ENCODE measurements around the gene KEAP1. TPM values are rescaled to one million over a fixed set of nuclear protein-coding genes. Genes with fewer than 3 reads are reported as not detected.

Gene KEAP1
- polyA plus RNA-seq, 1 donor from 2014 or later, result 39.0 TPM

GRCh38 chr19:10517361-10517759 lies 14.2 kb upstream of the KEAP1 start, which contains the start of gene S1PR5:
S1PR5 (minus strand) TSS chr19:10517447; CDS start chr19:10515011, 2,436 bp downstream.
- Histone ChIP-seq H3K9me2 (ENCODE audit: insufficient read depth, low read length) (no peaks in the 10 kb centered on the region), H3K27ac (ENCODE audit: low read length) (no peak within 1 kb of the TSS), H3K4me2 (ENCODE audit: low read length) (no peak within 1 kb of the TSS), H3K9ac (ENCODE audit: low read length) (no peak within 1 kb of the TSS), H2AFZ (ENCODE audit: low read depth, low read length) (no peak within 1 kb of the TSS), H3K9me3 (ENCODE audit: low read length) (no peaks in the 10 kb centered on the region), H3F3A (ENCODE audit: insufficient read depth, low read length, poor library complexity, severe bottlenecking) (no peaks in the 10 kb centered on the region), H3K36me3 (ENCODE audit: insufficient read depth, low read length) (no peaks in the 10 kb centered on the region), H4K20me1 (ENCODE audit: insufficient read depth) (no peaks in the 10 kb centered on the region), H3K4me3 (ENCODE audit: low read length) (no peak within 1 kb of the TSS), H3K79me2 (replicated peaks; ENCODE audit: insufficient read depth, low read length) (no peaks in the 10 kb centered on the region), H3K27me3 (ENCODE audit: insufficient read depth, low read depth, low read length) (peaks cover 79% of the 10 kb centered on the region)
- TF ChIP-seq, protein P1, sequence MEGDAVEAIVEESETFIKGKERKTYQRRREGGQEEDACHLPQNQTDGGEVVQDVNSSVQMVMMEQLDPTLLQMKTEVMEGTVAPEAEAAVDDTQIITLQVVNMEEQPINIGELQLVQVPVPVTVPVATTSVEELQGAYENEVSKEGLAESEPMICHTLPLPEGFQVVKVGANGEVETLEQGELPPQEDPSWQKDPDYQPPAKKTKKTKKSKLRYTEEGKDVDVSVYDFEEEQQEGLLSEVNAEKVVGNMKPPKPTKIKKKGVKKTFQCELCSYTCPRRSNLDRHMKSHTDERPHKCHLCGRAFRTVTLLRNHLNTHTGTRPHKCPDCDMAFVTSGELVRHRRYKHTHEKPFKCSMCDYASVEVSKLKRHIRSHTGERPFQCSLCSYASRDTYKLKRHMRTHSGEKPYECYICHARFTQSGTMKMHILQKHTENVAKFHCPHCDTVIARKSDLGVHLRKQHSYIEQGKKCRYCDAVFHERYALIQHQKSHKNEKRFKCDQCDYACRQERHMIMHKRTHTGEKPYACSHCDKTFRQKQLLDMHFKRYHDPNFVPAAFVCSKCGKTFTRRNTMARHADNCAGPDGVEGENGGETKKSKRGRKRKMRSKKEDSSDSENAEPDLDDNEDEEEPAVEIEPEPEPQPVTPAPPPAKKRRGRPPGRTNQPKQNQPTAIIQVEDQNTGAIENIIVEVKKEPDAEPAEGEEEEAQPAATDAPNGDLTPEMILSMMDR (IDR thresholded peaks at IDR 0.05; ENCODE audit: poor library complexity, severe bottlenecking), result no peak
- no peak for TF ChIP-seq EP300 (conservative IDR thresholded peaks at IDR 0.05; ENCODE audit: poor library complexity, severe bottlenecking)
- no peak for TF ChIP-seq EZH2 (IDR thresholded peaks at IDR 0.05; ENCODE audit: borderline replicate concordance, insufficient read depth, low read length, poor library complexity, severe bottlenecking)
- no peak for TF ChIP-seq MXI1 (conservative IDR thresholded peaks at IDR 0.05; ENCODE audit: poor library complexity, severe bottlenecking)
- TF ChIP-seq POLR2AphosphoS5 (IDR thresholded peaks at IDR 0.05), result no peak
- TF ChIP-seq RAD21 (conservative IDR thresholded peaks at IDR 0.05), result no peak
- no peak for TF ChIP-seq TAF1 (IDR thresholded peaks at IDR 0.05; ENCODE audit: low read depth)
- no peak for TF ChIP-seq SMC3 (conservative IDR thresholded peaks at IDR 0.05; ENCODE audit: poor library complexity)
- TF ChIP-seq, protein P2, sequence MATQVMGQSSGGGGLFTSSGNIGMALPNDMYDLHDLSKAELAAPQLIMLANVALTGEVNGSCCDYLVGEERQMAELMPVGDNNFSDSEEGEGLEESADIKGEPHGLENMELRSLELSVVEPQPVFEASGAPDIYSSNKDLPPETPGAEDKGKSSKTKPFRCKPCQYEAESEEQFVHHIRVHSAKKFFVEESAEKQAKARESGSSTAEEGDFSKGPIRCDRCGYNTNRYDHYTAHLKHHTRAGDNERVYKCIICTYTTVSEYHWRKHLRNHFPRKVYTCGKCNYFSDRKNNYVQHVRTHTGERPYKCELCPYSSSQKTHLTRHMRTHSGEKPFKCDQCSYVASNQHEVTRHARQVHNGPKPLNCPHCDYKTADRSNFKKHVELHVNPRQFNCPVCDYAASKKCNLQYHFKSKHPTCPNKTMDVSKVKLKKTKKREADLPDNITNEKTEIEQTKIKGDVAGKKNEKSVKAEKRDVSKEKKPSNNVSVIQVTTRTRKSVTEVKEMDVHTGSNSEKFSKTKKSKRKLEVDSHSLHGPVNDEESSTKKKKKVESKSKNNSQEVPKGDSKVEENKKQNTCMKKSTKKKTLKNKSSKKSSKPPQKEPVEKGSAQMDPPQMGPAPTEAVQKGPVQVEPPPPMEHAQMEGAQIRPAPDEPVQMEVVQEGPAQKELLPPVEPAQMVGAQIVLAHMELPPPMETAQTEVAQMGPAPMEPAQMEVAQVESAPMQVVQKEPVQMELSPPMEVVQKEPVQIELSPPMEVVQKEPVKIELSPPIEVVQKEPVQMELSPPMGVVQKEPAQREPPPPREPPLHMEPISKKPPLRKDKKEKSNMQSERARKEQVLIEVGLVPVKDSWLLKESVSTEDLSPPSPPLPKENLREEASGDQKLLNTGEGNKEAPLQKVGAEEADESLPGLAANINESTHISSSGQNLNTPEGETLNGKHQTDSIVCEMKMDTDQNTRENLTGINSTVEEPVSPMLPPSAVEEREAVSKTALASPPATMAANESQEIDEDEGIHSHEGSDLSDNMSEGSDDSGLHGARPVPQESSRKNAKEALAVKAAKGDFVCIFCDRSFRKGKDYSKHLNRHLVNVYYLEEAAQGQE (IDR thresholded peaks at IDR 0.05; ENCODE audit: borderline replicate concordance), result no peak

- H3K9ac ChIP-seq (ENCODE audit: low read length), result no peak overlapping the region
- H3K27ac ChIP-seq (ENCODE audit: low read length), result no peak overlapping the region
- H3K9me2 ChIP-seq (ENCODE audit: insufficient read depth, low read length), result no peaks in the 10 kb centered on the region
- no peaks in the 10 kb centered on the region for H3K79me2 ChIP-seq (replicated peaks; ENCODE audit: insufficient read depth, low read length)
- peaks cover 85% of the 10 kb centered on the region for H3K27me3 ChIP-seq (ENCODE audit: insufficient read depth, low read depth, low read length)
- H3F3A ChIP-seq (ENCODE audit: insufficient read depth, low read length, poor library complexity, severe bottlenecking), result no peaks in the 10 kb centered on the region
- TF ChIP-seq TAF1 (IDR thresholded peaks at IDR 0.05; ENCODE audit: low read depth) (no peak), EZH2 (IDR thresholded peaks at IDR 0.05; ENCODE audit: borderline replicate concordance, insufficient read depth, low read length, poor library complexity, severe bottlenecking) (peak; percentile 52), POLR2AphosphoS5 (IDR thresholded peaks at IDR 0.05) (no peak)
- TF ChIP-seq, protein P1 (IDR thresholded peaks at IDR 0.05; ENCODE audit: poor library complexity, severe bottlenecking), result no peak
- H4K20me1 ChIP-seq (ENCODE audit: insufficient read depth), result no peaks in the 10 kb centered on the region
- no peak overlapping the region for H2AFZ ChIP-seq (ENCODE audit: low read depth, low read length)
- H3K4me2 ChIP-seq (ENCODE audit: low read length), result no peak overlapping the region
- no peak overlapping the region for H3K4me3 ChIP-seq (ENCODE audit: low read length)
- H3K36me3 ChIP-seq (ENCODE audit: insufficient read depth, low read length), result no peaks in the 10 kb centered on the region
- H3K9me3 ChIP-seq (ENCODE audit: low read length), result no peaks in the 10 kb centered on the region
Observed at GRCh38 chr19:10516671-10517286, 13.6 kb upstream of the KEAP1 start.

Data from neural cell (in vitro differentiated cells).